HEK293 (cell line): ENCODE measurements around the gene NCMAP.

ENCODE experiments used
- BCL11A ChIP-seq: fragments of 450-650 bp; formaldehyde crosslinking; IDR thresholded peaks from 2 replicates; pipeline ENCODE4 v1.5.1; 2016; ENCODE audit warnings: low read depth, missing biosample characterization, missing genetic modification characterization
- CTCF ChIP-seq: fragments of 450-650 bp; formaldehyde crosslinking; IDR thresholded peaks from 2 replicates; pipeline ENCODE4 v1.5.1; 2016; ENCODE audit warnings: missing biosample characterization, missing genetic modification characterization
- KLF9 ChIP-seq: fragments of 450-650 bp; formaldehyde crosslinking; IDR thresholded peaks from 2 replicates; pipeline ENCODE4 v1.5.1; 2016; ENCODE audit warnings: missing biosample characterization, missing genetic modification characterization, low read depth
- SP3 ChIP-seq: fragments of 450-650 bp; formaldehyde crosslinking; IDR thresholded peaks from 2 replicates; pipeline ENCODE4 v1.5.1; 2016; ENCODE audit warnings: missing biosample characterization, missing genetic modification characterization
- ZBTB20 ChIP-seq: fragments of 450-650 bp; formaldehyde crosslinking; IDR thresholded peaks from 2 replicates; pipeline ENCODE4 v1.5.1; 2016; ENCODE audit warnings: missing biosample characterization, missing genetic modification characterization
- ZNF157 ChIP-seq: fragments of 450-650 bp; formaldehyde crosslinking; IDR thresholded peaks from 2 replicates; pipeline ENCODE4 v1.5.1; 2016; ENCODE audit warnings: missing biosample characterization, missing genetic modification characterization
- ZNF24 ChIP-seq: fragments of 450-650 bp; formaldehyde crosslinking; IDR thresholded peaks from 2 replicates; pipeline ENCODE4 v1.5.1; 2016; ENCODE audit warnings: missing biosample characterization, missing genetic modification characterization
- ZNF335 ChIP-seq: fragments of 450-650 bp; formaldehyde crosslinking; conservative IDR thresholded peaks from 2 replicates; pipeline ENCODE4 v1.5.1; 2016; ENCODE audit warnings: missing biosample characterization, missing genetic modification characterization
- ZNF423 ChIP-seq: fragments of 450-650 bp; formaldehyde crosslinking; IDR thresholded peaks from 2 replicates; pipeline ENCODE4 v1.5.1; 2016; ENCODE audit warnings: missing biosample characterization, missing genetic modification characterization
- ZNF670 ChIP-seq: fragments of 450-650 bp; formaldehyde crosslinking; IDR thresholded peaks from 2 replicates; pipeline ENCODE4 v1.5.1; 2016; ENCODE audit warnings: missing biosample characterization, missing genetic modification characterization, low read depth
- TF ChIP-seq, protein P1 (sequence below): fragments of 450-650 bp; formaldehyde crosslinking; IDR thresholded peaks from 2 replicates; pipeline ENCODE4 v1.5.1; 2016; ENCODE audit warnings: missing biosample characterization, missing genetic modification characterization
- TF ChIP-seq, protein P2 (sequence below): fragments of 450-650 bp; formaldehyde crosslinking; IDR thresholded peaks from 2 replicates; pipeline ENCODE4 v1.5.1; 2017; ENCODE audit warnings: missing biosample characterization, mild to moderate bottlenecking, missing genetic modification characterization, moderate library complexity
- TF ChIP-seq, protein P3 (sequence below): fragments of 450-650 bp; formaldehyde crosslinking; IDR thresholded peaks from 2 replicates; pipeline ENCODE4 v1.5.1; 2016; ENCODE audit warnings: missing biosample characterization, missing genetic modification characterization, low read depth

GRCh38 chr1:24599265-24599664 lies 43.4 kb downstream of the NCMAP start:
- no peak for TF ChIP-seq ZNF24 (tag by site-specific recombination)
- no peak for TF ChIP-seq CTCF
- no peak for TF ChIP-seq ZNF670 (tag by site-specific recombination)
- TF ChIP-seq, protein P1, sequence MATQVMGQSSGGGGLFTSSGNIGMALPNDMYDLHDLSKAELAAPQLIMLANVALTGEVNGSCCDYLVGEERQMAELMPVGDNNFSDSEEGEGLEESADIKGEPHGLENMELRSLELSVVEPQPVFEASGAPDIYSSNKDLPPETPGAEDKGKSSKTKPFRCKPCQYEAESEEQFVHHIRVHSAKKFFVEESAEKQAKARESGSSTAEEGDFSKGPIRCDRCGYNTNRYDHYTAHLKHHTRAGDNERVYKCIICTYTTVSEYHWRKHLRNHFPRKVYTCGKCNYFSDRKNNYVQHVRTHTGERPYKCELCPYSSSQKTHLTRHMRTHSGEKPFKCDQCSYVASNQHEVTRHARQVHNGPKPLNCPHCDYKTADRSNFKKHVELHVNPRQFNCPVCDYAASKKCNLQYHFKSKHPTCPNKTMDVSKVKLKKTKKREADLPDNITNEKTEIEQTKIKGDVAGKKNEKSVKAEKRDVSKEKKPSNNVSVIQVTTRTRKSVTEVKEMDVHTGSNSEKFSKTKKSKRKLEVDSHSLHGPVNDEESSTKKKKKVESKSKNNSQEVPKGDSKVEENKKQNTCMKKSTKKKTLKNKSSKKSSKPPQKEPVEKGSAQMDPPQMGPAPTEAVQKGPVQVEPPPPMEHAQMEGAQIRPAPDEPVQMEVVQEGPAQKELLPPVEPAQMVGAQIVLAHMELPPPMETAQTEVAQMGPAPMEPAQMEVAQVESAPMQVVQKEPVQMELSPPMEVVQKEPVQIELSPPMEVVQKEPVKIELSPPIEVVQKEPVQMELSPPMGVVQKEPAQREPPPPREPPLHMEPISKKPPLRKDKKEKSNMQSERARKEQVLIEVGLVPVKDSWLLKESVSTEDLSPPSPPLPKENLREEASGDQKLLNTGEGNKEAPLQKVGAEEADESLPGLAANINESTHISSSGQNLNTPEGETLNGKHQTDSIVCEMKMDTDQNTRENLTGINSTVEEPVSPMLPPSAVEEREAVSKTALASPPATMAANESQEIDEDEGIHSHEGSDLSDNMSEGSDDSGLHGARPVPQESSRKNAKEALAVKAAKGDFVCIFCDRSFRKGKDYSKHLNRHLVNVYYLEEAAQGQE (tag by site-specific recombination) = no peak
- no peak for TF ChIP-seq ZNF335 (tag by site-specific recombination)
- no peak for TF ChIP-seq ZNF423
- no peak for TF ChIP-seq BCL11A (tag by site-specific recombination)
- no peak for TF ChIP-seq KLF9 (tag by site-specific recombination)
- TF ChIP-seq SP3 (tag by site-specific recombination) = no peak
- TF ChIP-seq ZNF157 = no peak
- TF ChIP-seq, protein P2, sequence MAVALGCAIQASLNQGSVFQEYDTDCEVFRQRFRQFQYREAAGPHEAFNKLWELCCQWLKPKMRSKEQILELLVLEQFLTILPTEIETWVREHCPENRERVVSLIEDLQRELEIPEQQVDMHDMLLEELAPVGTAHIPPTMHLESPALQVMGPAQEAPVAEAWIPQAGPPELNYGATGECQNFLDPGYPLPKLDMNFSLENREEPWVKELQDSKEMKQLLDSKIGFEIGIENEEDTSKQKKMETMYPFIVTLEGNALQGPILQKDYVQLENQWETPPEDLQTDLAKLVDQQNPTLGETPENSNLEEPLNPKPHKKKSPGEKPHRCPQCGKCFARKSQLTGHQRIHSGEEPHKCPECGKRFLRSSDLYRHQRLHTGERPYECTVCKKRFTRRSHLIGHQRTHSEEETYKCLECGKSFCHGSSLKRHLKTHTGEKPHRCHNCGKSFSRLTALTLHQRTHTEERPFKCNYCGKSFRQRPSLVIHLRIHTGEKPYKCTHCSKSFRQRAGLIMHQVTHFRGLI (tag by site-specific recombination) = no peak
- TF ChIP-seq, protein P3, sequence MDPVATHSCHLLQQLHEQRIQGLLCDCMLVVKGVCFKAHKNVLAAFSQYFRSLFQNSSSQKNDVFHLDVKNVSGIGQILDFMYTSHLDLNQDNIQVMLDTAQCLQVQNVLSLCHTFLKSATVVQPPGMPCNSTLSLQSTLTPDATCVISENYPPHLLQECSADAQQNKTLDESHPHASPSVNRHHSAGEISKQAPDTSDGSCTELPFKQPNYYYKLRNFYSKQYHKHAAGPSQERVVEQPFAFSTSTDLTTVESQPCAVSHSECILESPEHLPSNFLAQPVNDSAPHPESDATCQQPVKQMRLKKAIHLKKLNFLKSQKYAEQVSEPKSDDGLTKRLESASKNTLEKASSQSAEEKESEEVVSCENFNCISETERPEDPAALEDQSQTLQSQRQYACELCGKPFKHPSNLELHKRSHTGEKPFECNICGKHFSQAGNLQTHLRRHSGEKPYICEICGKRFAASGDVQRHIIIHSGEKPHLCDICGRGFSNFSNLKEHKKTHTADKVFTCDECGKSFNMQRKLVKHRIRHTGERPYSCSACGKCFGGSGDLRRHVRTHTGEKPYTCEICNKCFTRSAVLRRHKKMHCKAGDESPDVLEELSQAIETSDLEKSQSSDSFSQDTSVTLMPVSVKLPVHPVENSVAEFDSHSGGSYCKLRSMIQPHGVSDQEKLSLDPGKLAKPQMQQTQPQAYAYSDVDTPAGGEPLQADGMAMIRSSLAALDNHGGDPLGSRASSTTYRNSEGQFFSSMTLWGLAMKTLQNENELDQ (tag by site-specific recombination) = no peak
- TF ChIP-seq ZBTB20 = no peak
